ENCODE data around the gene SIM2.

The SIM2 gene

GRCh38 chr21:36686955-36687354 is 12.0 kb upstream of the SIM2 start:
- DNase-seq (ENCODE audit: low read depth, low spot score) = no peak
- no peak for TF ChIP-seq CTCF (IDR thresholded peaks at IDR 0.05; ENCODE audit: low read depth, low read length)
- in situ Hi-C loops (cut with HindIII; ENCODE audit: low sequenced_read_pairs) = no loop called here
- no peak overlapping the region for H3K4me3 ChIP-seq (ENCODE audit: low read depth, low read length)

- in situ Hi-C loops (cut with HindIII; ENCODE audit: low sequenced_read_pairs) = no loop called here
- TF ChIP-seq CTCF (IDR thresholded peaks at IDR 0.05; ENCODE audit: low read depth, low read length) = no peak
- DNase-seq (ENCODE audit: low read depth, low spot score) = no peak
- H3K4me3 ChIP-seq (ENCODE audit: low read depth, low read length) = no peak overlapping the region
These were observed 10.6 kb upstream of the SIM2 start for GRCh38 chr21:36688324-36688723.

GRCh38 chr21:36689324-36689723 is 9.6 kb upstream of the SIM2 start:
- H3K4me3 ChIP-seq (ENCODE audit: low read depth, low read length) = no peak overlapping the region
- no peak for TF ChIP-seq CTCF (IDR thresholded peaks at IDR 0.05; ENCODE audit: low read depth, low read length)
- in situ Hi-C loops (cut with HindIII; ENCODE audit: low sequenced_read_pairs) = no loop called here
- DNase-seq (ENCODE audit: low read depth, low spot score) = no peak

GRCh38 chr21:36690628-36691554 is 8.0 kb upstream of the SIM2 start:
- in situ Hi-C loops (cut with HindIII; ENCODE audit: low sequenced_read_pairs) = no loop called here
- no peak for DNase-seq (ENCODE audit: low read depth, low spot score)
- TF ChIP-seq CTCF (IDR thresholded peaks at IDR 0.05; ENCODE audit: low read depth, low read length) = no peak
- H3K4me3 ChIP-seq (ENCODE audit: low read depth, low read length) = no peak overlapping the region

- no peak for DNase-seq (ENCODE audit: low read depth, low spot score)
These were observed 7.3 kb upstream of the SIM2 start for GRCh38 chr21:36691555-36692041.

More at GRCh38 chr21:36691555-36692041, 7.3 kb upstream of the SIM2 start:
- H3K4me3 ChIP-seq (ENCODE audit: low read depth, low read length) = no peak overlapping the region
- TF ChIP-seq CTCF (IDR thresholded peaks at IDR 0.05; ENCODE audit: low read depth, low read length) = no peak
- in situ Hi-C loops (cut with HindIII; ENCODE audit: low sequenced_read_pairs) = no loop called here
